DOHH2 (cell line): ENCODE measurements around the gene WDR5B.

Experiments
- H3F3A ChIP-seq: fragments of 200-600 bp; sonication (generic), shearing (Covaris generic); 2 replicates; pipeline ENCODE4 v1.6.0; 2016; ENCODE audit warnings: antibody characterized with exemption, mild to moderate bottlenecking; ENCODE audit not compliant: control insufficient read depth, insufficient read depth
- H3K27ac ChIP-seq: fragments of 200-600 bp; sonication (generic); 2 replicates; pipeline ENCODE4 v1.5.1; 2014; ENCODE audit warnings: low read depth, mild to moderate bottlenecking, low read length, moderate library complexity
- H3K27me3 ChIP-seq: fragments of 200-600 bp; sonication (generic); 2 replicates; pipeline ENCODE4 v1.6.1; 2014; ENCODE audit warnings: mild to moderate bottlenecking, low read length, mixed read lengths; ENCODE audit not compliant: control insufficient read depth
- H3K36me3 ChIP-seq: fragments of 200-600 bp; sonication (generic); 2 replicates; pipeline ENCODE4 v1.6.1; 2014; ENCODE audit warnings: mild to moderate bottlenecking, low read length, moderate library complexity, mixed read lengths; ENCODE audit not compliant: control insufficient read depth
- H3K4me1 ChIP-seq: fragments of 200-600 bp; sonication (generic); 2 replicates; pipeline ENCODE4 v1.6.1; 2014; ENCODE audit warnings: mild to moderate bottlenecking, low read length, mixed read lengths; ENCODE audit not compliant: control insufficient read depth
- H3K4me2 ChIP-seq: fragments of 200-600 bp; sonication (generic); 2 replicates; pipeline ENCODE4 v1.6.0; 2014; ENCODE audit warnings: mild to moderate bottlenecking, low read length, moderate library complexity
- H3K4me3 ChIP-seq: fragments of 200-600 bp; sonication (generic); 2 replicates; pipeline ENCODE4 v1.5.1; 2014; ENCODE audit warnings: mild to moderate bottlenecking, low read length, mixed read lengths
- H3K79me2 ChIP-seq: fragments of 200-600 bp; sonication (generic); 2 replicates; pipeline ENCODE4 v1.6.1; 2014; ENCODE audit warnings: mild to moderate bottlenecking, low read length, mixed read lengths; ENCODE audit not compliant: control insufficient read depth
- H3K9me2 ChIP-seq: fragments of 200-600 bp; sonication (generic); replicated peaks from 2 replicates; pipeline ENCODE4 v1.6.1; 2014; ENCODE audit warnings: mild to moderate bottlenecking, low read length, mixed read lengths; ENCODE audit not compliant: control insufficient read depth
- H3K9me3 ChIP-seq: fragments of 200-600 bp; sonication (generic); 2 replicates; pipeline ENCODE4 v1.6.1; 2014; ENCODE audit warnings: antibody characterized with exemption, low read length, mixed read lengths; ENCODE audit not compliant: control insufficient read depth, insufficient read depth
- H4K20me1 ChIP-seq: fragments of 200-600 bp; sonication (generic); 2 replicates; pipeline ENCODE4 v1.6.0; 2014; ENCODE audit warnings: low read depth, mild to moderate bottlenecking, antibody characterized with exemption, low read length, moderate library complexity; ENCODE audit not compliant: control insufficient read depth, insufficient read depth
- EZH2phosphoT487 ChIP-seq: fragments of 200-600 bp; sonication (generic); IDR thresholded peaks from 2 replicates; pipeline ENCODE4 v1.6.1; 2017; ENCODE audit warnings: borderline replicate concordance, mild to moderate bottlenecking, antibody characterized with exemption, low read length, moderate library complexity, mixed read lengths
- TF ChIP-seq, protein P1 (sequence below): fragments of 200-600 bp; sonication (generic); IDR thresholded peaks from one replicate; pipeline ENCODE4 v1.5.1; 2014; ENCODE audit warnings: antibody characterized with exemption, mild to moderate bottlenecking, low read depth, low read length; ENCODE audit not compliant: poor library complexity, severe bottlenecking

The WDR5B gene

DNA sequence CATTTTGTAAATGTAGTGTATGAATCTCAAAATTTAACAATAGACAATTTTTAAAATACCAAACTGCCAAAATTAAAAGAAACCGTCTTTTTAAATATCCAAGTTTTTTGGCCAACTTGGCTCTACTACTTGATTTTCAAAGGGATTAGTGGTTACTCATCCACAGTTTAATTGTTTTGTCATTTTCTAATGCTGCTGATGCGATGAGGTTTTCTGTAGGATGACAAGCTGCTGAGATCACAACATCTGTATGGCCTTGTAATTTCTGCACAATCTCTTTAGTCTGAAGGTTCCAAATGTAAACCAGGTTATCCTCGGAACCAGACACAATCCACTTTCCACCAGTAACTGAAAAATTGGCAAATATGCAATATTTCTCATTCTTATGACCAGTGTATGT lies 1.5 kb downstream of the WDR5B start:
- no peaks in the 10 kb centered on the region for H3K9me3 ChIP-seq
- H3K4me1 ChIP-seq, result peaks cover 36% of the 10 kb centered on the region
- no peaks in the 10 kb centered on the region for H3K9me2 ChIP-seq
- no peak overlapping the region for H3K27ac ChIP-seq
- H3K4me2 ChIP-seq, result peak overlapping the region; percentile 71
- peaks cover 50% of the 10 kb centered on the region for H3K36me3 ChIP-seq
- H3K79me2 ChIP-seq, result peaks cover 72% of the 10 kb centered on the region
- no peak for TF ChIP-seq EZH2phosphoT487
- TF ChIP-seq, protein P1, sequence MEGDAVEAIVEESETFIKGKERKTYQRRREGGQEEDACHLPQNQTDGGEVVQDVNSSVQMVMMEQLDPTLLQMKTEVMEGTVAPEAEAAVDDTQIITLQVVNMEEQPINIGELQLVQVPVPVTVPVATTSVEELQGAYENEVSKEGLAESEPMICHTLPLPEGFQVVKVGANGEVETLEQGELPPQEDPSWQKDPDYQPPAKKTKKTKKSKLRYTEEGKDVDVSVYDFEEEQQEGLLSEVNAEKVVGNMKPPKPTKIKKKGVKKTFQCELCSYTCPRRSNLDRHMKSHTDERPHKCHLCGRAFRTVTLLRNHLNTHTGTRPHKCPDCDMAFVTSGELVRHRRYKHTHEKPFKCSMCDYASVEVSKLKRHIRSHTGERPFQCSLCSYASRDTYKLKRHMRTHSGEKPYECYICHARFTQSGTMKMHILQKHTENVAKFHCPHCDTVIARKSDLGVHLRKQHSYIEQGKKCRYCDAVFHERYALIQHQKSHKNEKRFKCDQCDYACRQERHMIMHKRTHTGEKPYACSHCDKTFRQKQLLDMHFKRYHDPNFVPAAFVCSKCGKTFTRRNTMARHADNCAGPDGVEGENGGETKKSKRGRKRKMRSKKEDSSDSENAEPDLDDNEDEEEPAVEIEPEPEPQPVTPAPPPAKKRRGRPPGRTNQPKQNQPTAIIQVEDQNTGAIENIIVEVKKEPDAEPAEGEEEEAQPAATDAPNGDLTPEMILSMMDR, result no peak
- no peaks in the 10 kb centered on the region for H4K20me1 ChIP-seq
- no peaks in the 10 kb centered on the region for H3K27me3 ChIP-seq
- H3K4me3 ChIP-seq, result peak overlapping the region; percentile 81
- H3F3A ChIP-seq, result peaks cover 10% of the 10 kb centered on the region

DNA sequence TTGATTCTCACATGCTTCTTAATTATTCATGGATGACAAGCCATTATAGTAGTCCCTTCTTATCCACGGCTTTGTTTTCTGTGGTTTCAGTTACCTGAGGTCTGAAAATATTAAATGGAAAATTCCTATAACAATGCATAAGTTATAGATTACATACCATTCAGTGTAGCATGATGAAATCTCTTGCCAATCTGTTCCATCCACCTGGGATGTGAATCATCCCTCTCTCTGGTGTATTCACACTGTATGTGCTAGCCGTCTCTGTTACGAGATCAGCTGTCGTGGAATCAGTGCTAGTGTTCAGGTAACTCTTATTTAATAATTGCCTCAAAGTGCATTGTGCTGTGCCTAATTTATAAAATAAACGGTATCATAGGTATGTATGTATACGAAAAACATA lies 5.2 kb downstream of the WDR5B start:
- Histone ChIP-seq H3K4me1 (peaks cover 34% of the 10 kb centered on the region), H3K4me2 (no peak overlapping the region), H4K20me1 (no peaks in the 10 kb centered on the region), H3K27ac (no peak overlapping the region), H3K4me3 (no peak overlapping the region), H3K27me3 (no peaks in the 10 kb centered on the region), H3K9me2 (no peaks in the 10 kb centered on the region), H3K36me3 (peaks cover 87% of the 10 kb centered on the region), H3K9me3 (no peaks in the 10 kb centered on the region), H3K79me2 (peaks cover 51% of the 10 kb centered on the region), H3F3A (peaks cover 8% of the 10 kb centered on the region)
- TF ChIP-seq EZH2phosphoT487, result no peak
- TF ChIP-seq, protein P1, result no peak

DNA sequence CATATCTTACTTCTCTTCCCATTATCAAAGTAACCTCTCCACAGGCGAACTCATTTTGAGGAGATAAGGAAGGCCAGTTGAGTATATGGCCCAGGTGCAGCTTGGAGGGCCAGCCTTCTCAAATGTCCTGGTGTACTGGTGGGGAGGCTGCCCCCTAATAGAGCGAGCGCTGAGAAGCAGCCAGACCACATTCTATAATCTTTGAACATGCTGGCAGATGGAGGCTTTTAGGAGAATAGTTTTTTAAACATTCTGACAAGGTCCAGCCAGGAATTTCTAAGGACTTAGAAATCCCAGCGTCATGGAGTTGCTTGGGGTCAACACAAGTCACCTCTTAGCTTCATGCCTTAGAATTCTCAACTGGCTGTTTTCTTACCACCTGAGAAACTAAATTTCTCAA lies 5.8 kb downstream of the WDR5B start:
- TF ChIP-seq, protein P1, result no peak
- no peak for TF ChIP-seq EZH2phosphoT487
- H3K4me2 ChIP-seq, result no peak overlapping the region
- H3K4me1 ChIP-seq, result peaks cover 34% of the 10 kb centered on the region
- H3K27ac ChIP-seq, result no peak overlapping the region
- peaks cover 6% of the 10 kb centered on the region; the same call in 1 of the 2 replicates for H3F3A ChIP-seq
- H3K79me2 ChIP-seq, result peaks cover 46% of the 10 kb centered on the region
- peaks cover 90% of the 10 kb centered on the region for H3K36me3 ChIP-seq
- no peaks in the 10 kb centered on the region for H3K9me2 ChIP-seq
- H3K4me3 ChIP-seq, result no peak overlapping the region
- no peaks in the 10 kb centered on the region for H3K9me3 ChIP-seq
- H4K20me1 ChIP-seq, result no peaks in the 10 kb centered on the region
- H3K27me3 ChIP-seq, result no peaks in the 10 kb centered on the region

DNA sequence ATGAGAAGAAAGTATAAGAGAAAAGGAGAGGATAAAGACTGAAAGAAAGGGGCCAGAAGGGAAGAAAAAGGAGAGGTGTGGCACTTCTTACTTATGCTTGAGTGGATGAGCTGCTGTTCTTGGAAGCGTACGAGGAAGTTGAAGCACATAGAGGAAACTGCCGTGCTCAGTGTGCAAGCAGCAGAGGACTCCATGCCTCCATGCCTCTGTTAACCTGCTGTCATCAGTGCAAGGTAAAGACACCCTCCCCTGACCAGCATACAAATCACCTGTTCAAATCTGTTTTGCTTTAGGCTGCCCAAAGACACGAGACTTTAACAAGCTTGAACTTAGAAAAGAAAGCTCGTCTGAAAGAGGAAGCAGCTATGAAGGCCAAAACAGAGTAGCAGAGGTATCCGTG lies 6.4 kb downstream of the WDR5B start:
- TF ChIP-seq EZH2phosphoT487, result no peak
- TF ChIP-seq, protein P1, result no peak
- Histone ChIP-seq H4K20me1 (no peaks in the 10 kb centered on the region), H3K4me1 (peaks cover 27% of the 10 kb centered on the region), H3K4me3 (no peak overlapping the region), H3K9me3 (no peaks in the 10 kb centered on the region), H3K27me3 (no peaks in the 10 kb centered on the region), H3K79me2 (peaks cover 39% of the 10 kb centered on the region), H3K36me3 (peaks cover 95% of the 10 kb centered on the region), H3F3A (peaks cover 4% of the 10 kb centered on the region; the same call in 1 of the 2 replicates), H3K27ac (no peak overlapping the region), H3K4me2 (peak overlapping the region; percentile 6), H3K9me2 (no peaks in the 10 kb centered on the region)
